Measurements from ENCODE around the gene RBMX.
"Not testable (repeated sequence)": the region's sequence is repeated elsewhere in the genome, so short reads cannot be mapped to it uniquely, and the experiment has no call there.

The RBMX gene

GRCh38 chrX:136889269-136889668 lies 8.7 kb upstream of the RBMX start:
- no peak for DNase-seq (ENCODE audit: low spot score)
- no peak for TF ChIP-seq CTCF (IDR thresholded peaks at IDR 0.05; ENCODE audit: extremely low read depth, missing control alignments)

- DNase-seq (ENCODE audit: low spot score): peak; percentile 5
- TF ChIP-seq CTCF (IDR thresholded peaks at IDR 0.05; ENCODE audit: extremely low read depth, missing control alignments): no peak
Measured at GRCh38 chrX:136880003-136880451, 498 bp downstream of the RBMX start.

- DNase-seq (ENCODE audit: low spot score): no peak
- no peak for TF ChIP-seq CTCF (IDR thresholded peaks at IDR 0.05; ENCODE audit: extremely low read depth, missing control alignments)
Measured at GRCh38 chrX:136879001-136879687, 1.4 kb downstream of the RBMX start.

GRCh38 chrX:136878423-136878822 lies 2.1 kb downstream of the RBMX start:
- TF ChIP-seq CTCF (IDR thresholded peaks at IDR 0.05; ENCODE audit: extremely low read depth, missing control alignments): no peak
- no peak for DNase-seq (ENCODE audit: low spot score)

- DNase-seq (ENCODE audit: low spot score): not testable (repeated sequence)
Measured at GRCh38 chrX:136874114-136874513, 6.4 kb downstream of the RBMX start.

GRCh38 chrX:136873210-136873609 lies 7.3 kb downstream of the RBMX start:
- DNase-seq (ENCODE audit: low spot score): not testable (repeated sequence)

- DNase-seq (ENCODE audit: low spot score): no peak
- TF ChIP-seq CTCF (IDR thresholded peaks at IDR 0.05; ENCODE audit: extremely low read depth, missing control alignments): no peak
Measured at GRCh38 chrX:136872091-136872700, 8.3 kb downstream of the RBMX start.

- no peak for TF ChIP-seq CTCF (IDR thresholded peaks at IDR 0.05; ENCODE audit: extremely low read depth, missing control alignments)
- no peak for DNase-seq (ENCODE audit: low spot score)
Measured at GRCh38 chrX:136870064-136870463, 10.5 kb downstream of the RBMX start.

Data from GM20000 (cell line).